Prostate gland (tissue), 2 donors: ENCODE measurements around the gene NEDD8.

Source experiments
- POLR2A ChIP-seq: fragments of 450-650 bp; IDR thresholded peaks from one replicate; pipeline ENCODE4 v1.6.1; 2016; ENCODE audit warnings: antibody characterized with exemption, mild to moderate bottlenecking
- POLR2AphosphoS5 ChIP-seq: sonication (generic); formaldehyde crosslinking; IDR thresholded peaks from one replicate; pipeline ENCODE4 v1.6.1; 2017; ENCODE audit warnings: antibody characterized with exemption
- TF ChIP-seq, protein P1 (sequence below), 4 experiments: fragments of 200-600 bp in 2 of 4; fragments of 450-650 bp in 2 of 4; sonication (generic) in 2 of 4; IDR thresholded peaks; 1 replicate in 3 of 4; 2 replicates in 1 of 4; pipeline ENCODE4 v1.5.1; 2016 to 2019; ENCODE audit warnings: antibody characterized with exemption in 4 of 4, mild to moderate bottlenecking in 2 of 4, moderate library complexity in 2 of 4

DNA sequence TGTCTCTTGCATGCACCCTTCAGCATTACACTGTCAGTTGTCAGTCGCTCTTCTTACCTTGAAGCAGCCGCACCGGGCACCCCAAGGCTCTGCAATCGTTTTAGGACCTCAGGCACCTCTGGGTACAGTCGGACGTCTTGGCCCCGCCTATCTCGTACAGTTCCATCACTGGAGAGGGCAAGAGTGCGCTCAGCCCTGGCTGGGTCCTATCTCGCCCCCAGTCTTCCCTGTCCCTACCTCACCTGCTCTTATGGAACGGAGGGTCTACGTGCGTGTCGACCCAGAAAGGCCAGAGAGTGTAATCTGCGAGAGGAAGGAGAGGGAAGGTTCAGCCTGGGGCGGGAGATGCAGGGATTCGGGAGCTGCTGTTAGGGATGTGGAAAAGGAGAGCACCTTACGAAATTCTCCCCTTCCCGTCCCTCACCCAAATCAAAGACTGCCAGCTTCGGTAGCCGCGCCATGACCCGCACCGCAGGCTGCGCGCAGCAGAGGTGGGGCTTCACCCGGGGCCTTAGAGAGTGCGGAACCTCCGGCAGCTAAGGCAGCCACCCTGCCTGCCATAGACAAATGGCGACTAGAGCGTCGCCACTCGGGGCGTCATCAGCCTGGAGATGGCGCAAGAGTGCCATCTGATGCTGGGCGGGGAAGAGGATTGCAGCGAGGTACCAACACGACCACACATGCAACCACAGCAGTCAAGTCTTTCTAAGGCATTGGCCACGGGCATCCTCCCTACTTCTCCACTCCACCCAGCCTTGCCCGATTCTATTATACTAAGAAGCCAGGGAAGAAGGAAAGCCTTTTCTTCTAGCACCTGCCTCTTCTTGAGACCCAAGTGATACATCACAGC lies 16.4 kb downstream of the NEDD8 start, which contains the start of gene MDP1:
- TF ChIP-seq, protein P1, sequence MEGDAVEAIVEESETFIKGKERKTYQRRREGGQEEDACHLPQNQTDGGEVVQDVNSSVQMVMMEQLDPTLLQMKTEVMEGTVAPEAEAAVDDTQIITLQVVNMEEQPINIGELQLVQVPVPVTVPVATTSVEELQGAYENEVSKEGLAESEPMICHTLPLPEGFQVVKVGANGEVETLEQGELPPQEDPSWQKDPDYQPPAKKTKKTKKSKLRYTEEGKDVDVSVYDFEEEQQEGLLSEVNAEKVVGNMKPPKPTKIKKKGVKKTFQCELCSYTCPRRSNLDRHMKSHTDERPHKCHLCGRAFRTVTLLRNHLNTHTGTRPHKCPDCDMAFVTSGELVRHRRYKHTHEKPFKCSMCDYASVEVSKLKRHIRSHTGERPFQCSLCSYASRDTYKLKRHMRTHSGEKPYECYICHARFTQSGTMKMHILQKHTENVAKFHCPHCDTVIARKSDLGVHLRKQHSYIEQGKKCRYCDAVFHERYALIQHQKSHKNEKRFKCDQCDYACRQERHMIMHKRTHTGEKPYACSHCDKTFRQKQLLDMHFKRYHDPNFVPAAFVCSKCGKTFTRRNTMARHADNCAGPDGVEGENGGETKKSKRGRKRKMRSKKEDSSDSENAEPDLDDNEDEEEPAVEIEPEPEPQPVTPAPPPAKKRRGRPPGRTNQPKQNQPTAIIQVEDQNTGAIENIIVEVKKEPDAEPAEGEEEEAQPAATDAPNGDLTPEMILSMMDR (IDR thresholded peaks at IDR 0.05): peak in 3 of 4 experiments; percentile 64 to 72 (median 64)
- peak; percentile 68 for TF ChIP-seq POLR2A
- TF ChIP-seq POLR2AphosphoS5: peak; percentile 92
